ENCODE data around the gene LYSMD2. TPM values are rescaled to one million over a fixed set of nuclear protein-coding genes. Genes with fewer than 3 reads are reported as not detected.

The LYSMD2 gene
- total RNA-seq, 3 donors from 2014 or later = 3.8 to 12.8 (median 7.3) TPM

GRCh38 chr15:51776952-51777569, 39.6 kb upstream of the LYSMD2 start:
- Histone ChIP-seq H3K4me3 (no peak overlapping the region), H3K36me3 (ENCODE audit: low read depth) (no peaks in the 10 kb centered on the region), H3K4me1 (ENCODE audit: low read depth) (no peaks in the 10 kb centered on the region), H3K9me3 (no peaks in the 10 kb centered on the region)
- peak; percentile 59 for TF ChIP-seq CTCF (IDR thresholded peaks at IDR 0.05)
- DNase-seq (peak in 1 of 3 donors; percentile 87), ATAC-seq (peak; percentile 94)
- intact Hi-C loops (cut with DNase I, micrococcal nuclease) = loop anchor here in 1 of 2 donors (2.0 kb wide), 1 partner anchor 126 kb away; no protein-coding TSS in a partner anchor

GRCh38 chr15:51775967-51776816, 38.7 kb upstream of the LYSMD2 start:
- peak; percentile 91 for ATAC-seq
- peak; percentile 31 for TF ChIP-seq CTCF (IDR thresholded peaks at IDR 0.05)
- Histone ChIP-seq H3K36me3 (ENCODE audit: low read depth) (no peaks in the 10 kb centered on the region), H3K9me3 (no peaks in the 10 kb centered on the region), H3K4me3 (no peak overlapping the region), H3K4me1 (ENCODE audit: low read depth) (no peaks in the 10 kb centered on the region)
- intact Hi-C loops (cut with DNase I, micrococcal nuclease) = loop anchor here in 1 of 2 donors (2.0 kb wide), 1 partner anchor 125 kb away; no protein-coding TSS in a partner anchor
- peak in 1 of 3 donors; percentile 66 for DNase-seq

- no peaks in the 10 kb centered on the region for H3K9me3 ChIP-seq
- ATAC-seq = no peak
- intact Hi-C loops (cut with DNase I, micrococcal nuclease) = loop anchor here in 1 of 2 donors (1.0 kb wide), 1 partner anchor 125 kb away; no protein-coding TSS in a partner anchor
- H3K4me3 ChIP-seq = no peak overlapping the region
- no peak for DNase-seq
- H3K36me3 ChIP-seq (ENCODE audit: low read depth) = no peaks in the 10 kb centered on the region
- no peaks in the 10 kb centered on the region for H3K4me1 ChIP-seq (ENCODE audit: low read depth)
- TF ChIP-seq CTCF (IDR thresholded peaks at IDR 0.05) = no peak
Measured at GRCh38 chr15:51774916-51775315, 37.5 kb upstream of the LYSMD2 start.

- Histone ChIP-seq H3K36me3 (ENCODE audit: low read depth) (no peaks in the 10 kb centered on the region), H3K4me3 (no peak overlapping the region), H3K9me3 (no peaks in the 10 kb centered on the region), H3K4me1 (ENCODE audit: low read depth) (no peaks in the 10 kb centered on the region)
- no peak for TF ChIP-seq CTCF (IDR thresholded peaks at IDR 0.05)
- ATAC-seq (no peak), DNase-seq (no peak)
- intact Hi-C loops (cut with DNase I, micrococcal nuclease) = no loop called here
Measured at GRCh38 chr15:51771773-51772172, 34.3 kb upstream of the LYSMD2 start.

- Histone ChIP-seq H3K4me1 (ENCODE audit: low read depth) (no peaks in the 10 kb centered on the region), H3K9me3 (no peaks in the 10 kb centered on the region), H3K36me3 (ENCODE audit: low read depth) (no peaks in the 10 kb centered on the region), H3K4me3 (no peak overlapping the region)
- DNase-seq = no peak
- TF ChIP-seq CTCF (IDR thresholded peaks at IDR 0.05) = no peak
- no peak for ATAC-seq
- intact Hi-C loops (cut with DNase I, micrococcal nuclease) = no loop called here
Measured at GRCh38 chr15:51770902-51771301, 33.4 kb upstream of the LYSMD2 start.
